SIG-M5 treated with dmso at 0.1 percent for 504 hours (cell line): ENCODE results near the gene ZNF174.

Source experiments
- DNase-seq: peaks from one replicate; lab custom pipeline; 2025; ENCODE audit not compliant: unreplicated experiment; lab: John Stamatoyannopoulos, UW

The ZNF174 gene

GRCh38 chr16:3400779-3401688 is at the start of gene ZNF174, which contains the start of gene ZSCAN32:
TSS of gene ZNF174 (plus strand) at chr16:3401215. CDS start at chr16:3402005, 790 bp downstream.
TSS of gene ZSCAN32 (minus strand) at chr16:3401004. CDS start at chr16:3397557, 3,447 bp downstream.
- DNase-seq, result peak; percentile 98

GRCh38 chr16:3355589-3355988 is 45.4 kb upstream of the ZNF174 start, which contains the start of gene OR2C1:
TSS of gene OR2C1 (plus strand) at chr16:3355889. CDS start at chr16:3355941, 52 bp downstream.
- no peak for DNase-seq

GRCh38 chr16:3356118-3356517 is 44.9 kb upstream of the ZNF174 start:
- no peak for DNase-seq

- DNase-seq, result no peak
Observed at GRCh38 chr16:3358871-3359270, 42.1 kb upstream of the ZNF174 start.

- DNase-seq, result no peak
Observed at GRCh38 chr16:3362931-3363330, 38.1 kb upstream of the ZNF174 start.

- no peak for DNase-seq
Observed at GRCh38 chr16:3363793-3364192, 37.2 kb upstream of the ZNF174 start.

GRCh38 chr16:3364774-3365427 is 36.1 kb upstream of the ZNF174 start:
- peak; percentile 58 for DNase-seq

GRCh38 chr16:3369073-3369472 is 31.9 kb upstream of the ZNF174 start:
- DNase-seq, result no peak

- DNase-seq, result no peak
Observed at GRCh38 chr16:3375680-3376079, 25.3 kb upstream of the ZNF174 start.

GRCh38 chr16:3377917-3378316 is 23.1 kb upstream of the ZNF174 start:
- DNase-seq, result no peak

- DNase-seq, result no peak
Observed at GRCh38 chr16:3383045-3383448, 18.0 kb upstream of the ZNF174 start.

- no peak for DNase-seq
Observed at GRCh38 chr16:3388325-3388724, 12.7 kb upstream of the ZNF174 start.

GRCh38 chr16:3389663-3390338 is 11.2 kb upstream of the ZNF174 start:
- no peak for DNase-seq

- DNase-seq, result no peak
Observed at GRCh38 chr16:3400446-3400778, 603 bp upstream of the ZNF174 start.

- no peak for DNase-seq
Observed at GRCh38 chr16:3401719-3402397, 843 bp downstream of the ZNF174 start.

GRCh38 chr16:3408561-3409197 is 7.7 kb downstream of the ZNF174 start:
- no peak for DNase-seq

- no peak for DNase-seq
Observed at GRCh38 chr16:3413730-3414379, 12.8 kb downstream of the ZNF174 start.

- DNase-seq, result no peak
Observed at GRCh38 chr16:3431779-3432219, 30.8 kb downstream of the ZNF174 start.

- no peak for DNase-seq
Observed at GRCh38 chr16:3434373-3434772, 33.4 kb downstream of the ZNF174 start.

GRCh38 chr16:3439637-3440036 is 38.6 kb downstream of the ZNF174 start:
- no peak for DNase-seq
